ENCODE data around the gene SH3D19. TPM values are rescaled to one million over a fixed set of nuclear protein-coding genes. Genes with fewer than 3 reads are reported as not detected.
A peak's percentile ranks its signal among the peaks of the same experiment; 100 is the strongest.
"Not testable (repeated sequence)": the region's sequence is repeated elsewhere in the genome, so short reads cannot be mapped to it uniquely, and the experiment has no call there.

Gene SH3D19
- total RNA-seq, 4 donors from 2014 or later, result 159 to 290 (median 244) TPM

DNA sequence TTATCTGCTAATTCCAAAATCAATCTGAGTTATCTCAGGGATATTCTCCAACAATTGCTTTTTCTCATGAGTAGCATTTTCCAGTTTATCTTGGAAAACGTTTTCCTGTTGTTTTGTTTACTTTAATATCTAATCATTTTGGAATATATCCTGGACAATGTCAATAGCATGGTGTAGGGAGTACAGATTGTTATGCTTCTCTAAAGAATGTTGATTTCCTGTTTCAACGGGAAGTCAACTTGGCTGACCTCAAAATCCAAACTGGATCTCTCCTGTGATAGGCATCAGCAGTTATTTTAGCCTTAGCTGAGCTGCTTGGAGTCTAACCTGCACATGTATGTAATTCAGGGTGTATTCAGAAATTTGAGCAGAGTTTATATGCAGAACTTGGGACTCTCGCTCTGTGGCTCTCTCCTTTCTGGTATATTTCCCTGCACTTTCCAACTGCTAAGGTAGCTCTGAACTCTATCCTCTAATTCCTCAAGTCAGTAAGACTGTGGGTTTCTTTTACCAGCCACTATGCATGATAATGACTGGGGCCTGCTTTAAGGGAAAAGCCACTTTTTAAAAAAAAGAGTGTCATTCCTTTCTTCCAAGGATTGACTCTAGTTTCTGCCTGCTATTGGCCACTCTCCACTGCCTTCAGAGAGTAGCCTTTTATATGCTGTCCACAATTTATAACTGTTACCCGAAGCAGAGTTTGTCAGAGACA, 40.7 kb downstream of the SH3D19 start:
- 44 to 45% methylated on average over 4 of the region's 4 CpGs for WGBS, 2 donors
- Histone ChIP-seq H3K4me1 (peaks cover 0 to 7% (median 0%) of the 10 kb centered on the region in 4 donors), H3K36me3 (peaks cover 0 to 3% (median 0%) of the 10 kb centered on the region in 3 donors), H3K27ac (no peak overlapping the region), H3K27me3 (no peaks in the 10 kb centered on the region), H3K4me3 (no peak overlapping the region), H3K9me3 (peaks cover 0 to 12% (median 0%) of the 10 kb centered on the region in 4 donors)
- DNase-seq (ENCODE audit: low spot score in 2 of 2), result no peak
- TF ChIP-seq POLR2A (IDR thresholded peaks at IDR 0.05), result no peak
- no peak for TF ChIP-seq CTCF (IDR thresholded peaks at IDR 0.05)

DNA sequence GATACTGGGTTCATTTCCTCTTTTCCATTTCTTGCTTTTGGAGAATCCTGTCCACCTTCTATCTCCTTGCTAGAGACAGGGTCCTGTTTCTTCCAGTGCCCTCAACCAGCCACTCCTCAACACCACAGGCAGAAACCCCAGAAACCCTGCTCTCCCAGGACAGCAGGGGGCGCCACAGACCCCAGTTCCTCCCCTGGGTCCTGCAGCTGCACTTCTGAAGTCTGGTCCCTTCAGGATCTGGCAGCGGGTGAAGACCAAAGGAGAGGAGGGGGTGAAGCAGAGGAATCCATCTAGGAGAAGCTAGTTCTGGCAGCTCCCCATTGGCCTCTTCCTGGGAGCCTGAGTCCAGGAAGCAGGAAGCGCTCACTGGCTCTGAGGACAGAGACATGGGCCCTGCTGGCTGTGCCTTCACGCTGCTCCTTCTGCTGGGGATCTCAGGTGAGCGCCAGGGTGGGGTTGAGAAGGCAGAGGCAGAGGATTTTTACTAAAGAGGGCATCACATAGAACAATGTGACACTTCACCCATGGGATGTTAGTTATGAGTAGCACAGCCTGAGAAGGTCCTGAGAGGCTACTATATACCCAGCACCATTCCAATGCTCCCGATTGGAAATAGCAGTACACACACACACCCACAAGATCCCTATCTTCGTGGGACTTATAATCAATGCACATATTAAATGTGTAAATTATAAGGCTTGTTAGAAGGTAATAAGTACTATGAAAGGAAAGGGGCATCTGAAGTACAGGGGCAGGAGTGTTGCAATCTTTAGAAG, 48.4 kb downstream of the SH3D19 start, which contains the start of gene PRSS48:
Gene PRSS48, plus strand, starts transcription at position 375 of the 776 bp plus-strand sequence. Its CDS starts 12 bp downstream, at position 387.
- Histone ChIP-seq H3K27ac (peak within 1 kb of the TSS in 3 of 4 donors; percentile 21 to 46 (median 27)), H3K9me3 (no peaks in the 10 kb centered on the region), H3K27me3 (no peaks in the 10 kb centered on the region), H3K4me3 (no peak within 1 kb of the TSS), H3K36me3 (no peaks in the 10 kb centered on the region), H3K4me1 (peaks cover 0 to 38% (median 0%) of the 10 kb centered on the region in 4 donors)
- WGBS, 2 donors, result 62 to 68% methylated on average over 7 of the region's 7 CpGs
- no peak for TF ChIP-seq EP300 (IDR thresholded peaks at IDR 0.05)
- peak; percentile 52 to 63 (median 56) for TF ChIP-seq CTCF (IDR thresholded peaks at IDR 0.05)
- peak in 1 of 2 donors; percentile 24 for DNase-seq (ENCODE audit: low spot score in 2 of 2)

DNA sequence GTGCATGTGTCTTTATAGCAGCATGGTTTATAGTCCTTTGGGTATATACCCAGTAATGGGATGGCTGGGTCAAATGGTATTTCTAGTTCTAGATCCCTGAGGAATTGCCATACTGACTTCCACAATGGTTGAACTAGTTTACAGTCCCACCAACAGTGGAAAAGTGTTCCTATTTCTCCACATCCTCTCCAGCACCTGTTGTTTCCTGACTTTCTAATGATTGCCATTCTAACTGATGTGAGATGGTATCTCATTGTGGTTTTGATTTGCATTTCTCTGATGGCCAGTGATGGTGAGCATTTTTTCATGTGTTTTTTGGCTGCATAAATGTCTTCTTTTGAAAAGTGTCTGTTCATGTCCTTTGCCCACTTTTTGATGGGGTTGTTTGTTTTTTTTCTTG, 56.5 kb downstream of the SH3D19 start:
- H3K27me3 ChIP-seq; H3K9me3 ChIP-seq; H3K4me1 ChIP-seq; H3K36me3 ChIP-seq; H3K4me3 ChIP-seq; DNase-seq (ENCODE audit: low spot score in 2 of 2); H3K27ac ChIP-seq: not testable (repeated sequence)

DNA sequence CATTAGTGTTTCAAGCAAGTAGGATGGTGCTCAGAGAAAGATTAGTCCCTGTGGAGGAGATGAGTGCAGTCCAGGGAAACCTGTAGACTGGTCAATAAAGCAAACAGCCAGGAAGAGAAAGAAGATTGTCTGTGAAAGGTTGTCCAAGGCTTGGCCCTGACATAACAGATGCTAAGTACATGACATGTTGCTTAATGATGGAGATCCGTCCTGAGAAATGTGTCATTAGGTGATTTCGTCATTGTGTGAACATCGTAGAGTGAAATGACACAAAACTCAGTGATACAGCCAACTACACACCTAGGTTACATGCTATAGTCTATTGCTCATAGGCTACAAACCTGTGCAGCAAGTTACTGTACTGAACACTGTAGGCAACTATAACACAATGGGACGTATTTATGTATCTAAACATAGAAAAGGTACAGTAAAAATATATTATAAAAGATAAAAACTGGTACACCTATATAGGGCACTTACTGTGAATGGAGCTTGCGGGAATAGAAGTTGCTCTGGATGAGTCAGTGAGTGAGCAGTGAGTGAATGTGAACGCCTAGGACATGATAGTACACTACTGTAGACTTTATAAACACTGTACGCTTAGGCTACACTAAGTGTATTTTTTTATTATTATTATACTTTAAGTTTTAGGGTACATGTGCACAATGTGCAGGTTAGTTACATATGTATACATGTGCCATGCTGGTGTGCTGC, 57.4 kb downstream of the SH3D19 start:
- no peak overlapping the region for H3K27ac ChIP-seq
- H3K27me3 ChIP-seq, result no peaks in the 10 kb centered on the region
- H3K36me3 ChIP-seq, result peaks cover 0 to 5% (median 0%) of the 10 kb centered on the region in 3 donors
- no peaks in the 10 kb centered on the region for H3K9me3 ChIP-seq
- peaks cover 0 to 5% (median 0%) of the 10 kb centered on the region in 4 donors for H3K4me1 ChIP-seq
- H3K4me3 ChIP-seq, result no peak overlapping the region
- WGBS, 2 donors, result 84 to 98% methylated on average over 7 of the region's 7 CpGs
- TF ChIP-seq POLR2A (IDR thresholded peaks at IDR 0.05) (no peak), EP300 (IDR thresholded peaks at IDR 0.05) (no peak), CTCF (IDR thresholded peaks at IDR 0.05) (no peak)
- DNase-seq (ENCODE audit: low spot score in 2 of 2), result no peak

DNA sequence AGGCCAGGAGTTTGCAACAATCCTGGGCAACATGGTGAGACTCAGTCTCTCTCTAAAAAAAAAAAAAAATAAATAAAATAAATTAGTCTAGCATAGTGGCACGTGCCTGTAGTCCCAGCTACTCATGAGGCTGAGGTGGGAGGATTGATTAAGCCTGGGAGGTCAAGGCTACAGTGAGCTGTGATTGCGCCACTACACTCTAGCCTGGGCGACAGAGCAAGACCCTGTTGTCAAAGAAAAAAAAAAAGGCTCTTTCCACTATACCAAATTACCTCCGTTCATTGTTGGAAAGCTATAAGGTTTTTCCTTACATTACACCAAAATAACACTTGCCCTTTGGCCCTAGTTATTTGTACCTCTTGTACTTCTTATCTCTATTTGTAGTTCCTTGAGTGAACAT, 58.3 kb downstream of the SH3D19 start:
- peaks cover 0 to 5% (median 0%) of the 10 kb centered on the region in 3 donors for H3K36me3 ChIP-seq

More for the DNA sequence above, 58.3 kb downstream of the SH3D19 start:
- Histone ChIP-seq H3K4me1 (peaks cover 0 to 13% (median 3%) of the 10 kb centered on the region in 4 donors), H3K27ac (no peak overlapping the region), H3K4me3 (no peak overlapping the region), H3K9me3 (no peaks in the 10 kb centered on the region), H3K27me3 (no peaks in the 10 kb centered on the region)
- DNase-seq (ENCODE audit: low spot score in 2 of 2), result no peak
- WGBS, 2 donors, result 69 to 72% methylated on average over 4 of the region's 4 CpGs
- TF ChIP-seq EP300 (IDR thresholded peaks at IDR 0.05) (no peak), CTCF (IDR thresholded peaks at IDR 0.05) (no peak), POLR2A (IDR thresholded peaks at IDR 0.05) (no peak)

Measured in tibial nerve (tissue), 4 donors.